GM10266 (cell line): ENCODE data around the gene RCBTB1.

ENCODE experiments used
- DNase-seq: peaks from one replicate; pipeline ENCODE4 v3.0.0; 2012; ENCODE audit errors: extremely low spot score
- TF ChIP-seq, protein P1 (sequence below): IDR thresholded peaks from 2 replicates; pipeline ENCODE4 v1.5.1; 2012; ENCODE audit warnings: mild to moderate bottlenecking, low read depth; ENCODE audit not compliant: control insufficient read depth, insufficient read depth; ENCODE audit errors: missing control alignments

Gene RCBTB1

DNA sequence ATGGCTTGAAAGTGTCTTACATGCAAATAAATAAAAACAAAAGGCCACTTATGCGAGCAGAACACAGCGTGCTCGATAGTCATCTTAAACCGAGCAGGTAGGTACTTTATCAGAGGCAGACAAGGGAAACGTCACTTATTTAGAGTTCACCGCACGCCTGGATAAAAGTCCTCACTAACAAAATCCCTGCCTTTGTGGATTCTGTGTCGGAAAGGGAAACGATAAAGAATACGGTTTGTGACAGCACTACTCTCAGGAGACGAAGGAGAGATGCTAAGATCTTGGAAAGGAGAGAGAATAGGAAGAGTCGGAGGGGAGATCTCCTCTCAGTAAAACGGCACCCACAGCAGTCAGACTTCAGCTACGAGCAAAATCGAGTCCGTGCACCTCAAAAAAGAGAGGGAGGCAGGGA, 581 bp downstream of the RCBTB1 start:
- TF ChIP-seq, protein P1, sequence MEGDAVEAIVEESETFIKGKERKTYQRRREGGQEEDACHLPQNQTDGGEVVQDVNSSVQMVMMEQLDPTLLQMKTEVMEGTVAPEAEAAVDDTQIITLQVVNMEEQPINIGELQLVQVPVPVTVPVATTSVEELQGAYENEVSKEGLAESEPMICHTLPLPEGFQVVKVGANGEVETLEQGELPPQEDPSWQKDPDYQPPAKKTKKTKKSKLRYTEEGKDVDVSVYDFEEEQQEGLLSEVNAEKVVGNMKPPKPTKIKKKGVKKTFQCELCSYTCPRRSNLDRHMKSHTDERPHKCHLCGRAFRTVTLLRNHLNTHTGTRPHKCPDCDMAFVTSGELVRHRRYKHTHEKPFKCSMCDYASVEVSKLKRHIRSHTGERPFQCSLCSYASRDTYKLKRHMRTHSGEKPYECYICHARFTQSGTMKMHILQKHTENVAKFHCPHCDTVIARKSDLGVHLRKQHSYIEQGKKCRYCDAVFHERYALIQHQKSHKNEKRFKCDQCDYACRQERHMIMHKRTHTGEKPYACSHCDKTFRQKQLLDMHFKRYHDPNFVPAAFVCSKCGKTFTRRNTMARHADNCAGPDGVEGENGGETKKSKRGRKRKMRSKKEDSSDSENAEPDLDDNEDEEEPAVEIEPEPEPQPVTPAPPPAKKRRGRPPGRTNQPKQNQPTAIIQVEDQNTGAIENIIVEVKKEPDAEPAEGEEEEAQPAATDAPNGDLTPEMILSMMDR: no peak

DNA sequence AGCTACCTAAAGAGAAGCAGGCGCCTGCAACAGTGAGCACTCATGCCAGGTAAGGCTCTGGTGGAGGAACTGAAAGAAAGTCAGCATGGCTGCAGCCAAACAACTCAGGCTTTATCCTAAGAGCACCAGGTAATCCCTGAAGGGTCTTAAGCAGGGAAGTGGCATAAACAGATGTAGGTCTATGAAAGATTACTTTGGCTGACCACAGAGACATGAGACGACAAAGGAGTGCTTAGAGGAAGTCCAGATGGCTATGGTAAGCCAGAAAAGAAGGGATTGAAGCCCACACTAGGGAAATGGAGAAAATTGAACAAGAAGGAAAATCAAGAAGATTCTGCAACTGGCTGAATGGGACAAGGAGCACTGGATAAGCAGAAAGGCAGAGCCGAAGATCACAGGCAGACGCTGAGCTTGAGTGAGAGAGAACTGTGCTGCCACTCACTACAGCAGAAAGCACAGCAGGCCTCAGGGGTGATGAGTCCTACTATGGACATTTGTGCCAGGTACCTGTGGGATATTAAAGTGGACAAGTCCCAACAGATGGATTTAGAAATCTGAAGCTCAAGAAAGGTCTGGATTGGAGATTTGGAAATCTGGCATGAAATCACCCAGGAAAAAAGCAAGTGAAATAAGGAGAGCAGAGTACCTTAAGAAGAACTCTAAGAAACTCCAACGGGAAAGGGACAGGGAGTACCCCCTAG, 4.2 kb downstream of the RCBTB1 start:
- no peak for DNase-seq
- TF ChIP-seq, protein P1: no peak

More for the DNA sequence above, 581 bp downstream of the RCBTB1 start:
- peak; percentile 45 for DNase-seq

DNA sequence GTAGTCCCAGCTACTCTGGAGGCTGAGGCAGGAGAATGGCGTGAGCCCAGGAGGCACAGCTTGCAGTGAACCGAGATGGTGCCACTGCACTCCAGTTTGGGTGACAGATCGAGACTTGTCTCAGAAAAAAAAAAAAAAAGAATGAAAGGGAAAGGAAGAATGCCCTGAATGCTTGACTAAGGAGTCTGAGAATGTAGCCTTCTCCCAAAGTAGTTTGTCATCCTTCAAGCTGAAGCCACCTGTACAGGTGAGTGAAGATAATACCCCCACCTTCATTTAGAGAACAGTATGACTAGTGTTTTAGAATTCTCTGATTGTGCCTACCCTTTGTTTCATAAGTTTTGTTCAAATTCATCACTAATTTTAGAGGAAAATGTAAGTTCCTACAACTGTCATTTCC, 5.9 kb downstream of the RCBTB1 start:
- TF ChIP-seq, protein P1: no peak

DNA sequence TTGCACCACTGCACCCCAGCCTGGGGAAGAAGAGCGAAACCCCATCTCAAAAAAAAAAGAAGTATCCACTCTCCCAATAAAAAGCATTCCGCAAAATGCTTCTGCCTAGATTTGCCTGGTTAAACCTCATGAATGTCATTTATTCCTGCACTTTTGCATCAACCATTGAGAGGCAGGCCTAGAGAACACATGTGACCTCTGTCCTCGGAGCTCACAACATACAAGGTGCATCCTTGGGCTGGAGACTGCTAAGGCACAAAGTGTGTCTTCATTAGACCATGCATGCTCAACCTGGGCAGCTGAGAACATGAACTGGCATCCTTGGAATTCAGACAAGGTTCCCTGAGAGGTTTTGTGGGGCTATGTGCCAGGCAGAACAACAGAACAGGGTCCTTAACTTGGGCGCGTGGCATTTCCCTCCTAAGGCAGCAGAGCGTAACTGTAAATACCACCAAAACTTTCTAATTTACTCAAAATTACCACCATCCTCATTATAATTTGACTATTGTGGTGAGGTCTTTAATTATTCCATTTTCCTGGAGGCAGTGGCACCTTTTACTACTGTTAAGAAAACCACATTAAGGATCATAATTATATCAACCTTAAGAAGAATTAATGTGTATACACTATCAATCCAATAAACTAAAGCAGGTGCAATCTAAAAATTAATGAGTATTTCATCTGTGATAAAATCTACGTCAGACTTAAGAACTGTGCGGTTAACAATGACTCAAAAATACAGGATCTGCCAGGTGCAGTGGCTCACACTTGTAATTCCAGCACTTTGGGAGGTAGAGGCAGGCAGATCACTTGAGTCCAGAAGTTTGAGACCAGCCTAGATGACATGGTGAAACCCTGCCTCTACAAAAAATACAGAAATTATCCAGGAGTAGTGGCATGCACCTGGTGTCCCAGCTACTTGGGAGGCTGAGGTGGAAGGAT, 13.8 kb downstream of the RCBTB1 start:
- TF ChIP-seq, protein P1: no peak

More for the DNA sequence above, 5.9 kb downstream of the RCBTB1 start:
- DNase-seq: no peak

DNA sequence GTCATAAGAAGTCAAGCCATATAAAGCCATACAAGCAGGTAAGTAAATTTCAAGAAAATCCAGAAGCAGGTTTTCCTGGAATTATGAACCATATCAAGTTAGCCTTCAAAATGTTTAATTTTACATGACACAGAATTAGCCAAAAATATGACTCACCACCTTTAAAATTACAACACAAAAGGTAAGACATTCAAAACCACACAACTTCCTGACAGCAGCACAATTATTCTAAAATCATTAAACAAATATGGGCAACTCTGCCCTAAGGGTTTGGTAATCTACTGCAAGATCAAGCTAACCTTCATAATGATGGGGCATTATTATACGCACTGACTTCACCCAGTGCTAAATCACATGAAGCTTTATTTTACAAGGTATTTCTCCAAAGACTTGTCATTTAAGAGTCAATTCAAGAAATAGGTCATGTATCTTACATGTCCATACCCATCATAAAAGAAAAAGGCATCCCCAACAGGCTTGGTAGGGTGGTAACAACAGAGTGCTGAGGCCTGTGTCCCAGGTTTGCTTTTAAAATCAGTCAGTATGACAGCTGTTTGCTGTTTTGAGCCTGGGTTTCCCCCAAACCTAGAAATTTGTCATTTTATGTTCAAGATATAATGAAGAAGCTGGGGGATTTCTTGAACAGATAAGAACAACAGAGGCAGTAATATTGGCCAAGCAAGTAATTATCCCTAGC, 15.2 kb downstream of the RCBTB1 start:
- TF ChIP-seq, protein P1: no peak
- peak; percentile 37 for DNase-seq

More for the DNA sequence above, 13.8 kb downstream of the RCBTB1 start:
- DNase-seq: no peak

DNA sequence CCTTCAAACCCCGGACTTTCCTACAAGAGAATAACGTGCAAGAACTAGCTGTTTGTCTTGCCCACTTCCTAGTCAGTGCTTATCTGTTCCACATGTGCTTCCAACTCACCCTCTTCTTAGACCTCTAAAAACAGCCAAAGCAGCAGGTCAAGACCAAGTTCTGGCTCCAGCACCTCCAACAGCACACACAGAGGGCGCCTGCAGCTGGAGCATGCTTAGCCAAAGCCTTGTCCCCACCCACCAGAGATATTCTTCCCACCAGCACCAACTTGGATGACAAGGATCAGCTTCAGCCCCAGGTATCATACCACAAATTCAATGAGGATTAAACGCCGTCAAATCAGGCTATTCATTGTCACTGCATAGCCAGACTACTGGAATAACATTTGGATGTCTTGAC, 17.9 kb downstream of the RCBTB1 start:
- TF ChIP-seq, protein P1: no peak
- no peak for DNase-seq
